DMS53 (cell line): ENCODE results near the gene HERC2.
A peak's percentile ranks its signal among the peaks of the same experiment; 100 is the strongest.

Experiments
- DNase-seq: peaks from one replicate; lab custom pipeline; 2025; lab: John Stamatoyannopoulos, UW

The HERC2 gene

GRCh38 chr15:28112962-28113361 lies 209.0 kb downstream of the HERC2 start:
- no peak for DNase-seq

GRCh38 chr15:28112101-28112760 lies 209.7 kb downstream of the HERC2 start:
- no peak for DNase-seq

- DNase-seq, result no peak
Measured at GRCh38 chr15:28111543-28111942, 210.4 kb downstream of the HERC2 start.

GRCh38 chr15:28110481-28110881 lies 211.5 kb downstream of the HERC2 start:
- DNase-seq, result no peak

GRCh38 chr15:28109626-28110455 lies 212.1 kb downstream of the HERC2 start:
- DNase-seq, result no peak

- peak; percentile 34 for DNase-seq
Measured at GRCh38 chr15:28107904-28108275, 214.1 kb downstream of the HERC2 start.

GRCh38 chr15:28107111-28107903 lies 214.7 kb downstream of the HERC2 start:
- peak; percentile 34 for DNase-seq

GRCh38 chr15:28106294-28107110 lies 215.5 kb downstream of the HERC2 start:
- peak; percentile 30 for DNase-seq

- DNase-seq, result no peak
Measured at GRCh38 chr15:28105793-28106192, 216.2 kb downstream of the HERC2 start.

GRCh38 chr15:28105224-28105791 lies 216.7 kb downstream of the HERC2 start:
- DNase-seq, result no peak

GRCh38 chr15:28104326-28104725 lies 217.7 kb downstream of the HERC2 start:
- no peak for DNase-seq

- no peak for DNase-seq
Measured at GRCh38 chr15:28103831-28104230, 218.1 kb downstream of the HERC2 start.

GRCh38 chr15:28101983-28102441 lies 220.0 kb downstream of the HERC2 start:
- DNase-seq, result no peak

GRCh38 chr15:28101201-28101600 lies 220.8 kb downstream of the HERC2 start:
- DNase-seq, result no peak

- DNase-seq, result no peak
Measured at GRCh38 chr15:28100516-28101195, 221.3 kb downstream of the HERC2 start.

- DNase-seq, result no peak
Measured at GRCh38 chr15:28099555-28100140, 222.3 kb downstream of the HERC2 start.

GRCh38 chr15:28098766-28099554 lies 223.0 kb downstream of the HERC2 start, which contains the start of gene OCA2:
Gene OCA2, minus strand, starts transcription at chr15:28099315. Its CDS starts 17,441 bp downstream, at chr15:28081874.
- DNase-seq, result peak; percentile 82

GRCh38 chr15:28098360-28098765 lies 223.6 kb downstream of the HERC2 start:
- peak; percentile 21 for DNase-seq

- no peak for DNase-seq
Measured at GRCh38 chr15:28097656-28098359, 224.2 kb downstream of the HERC2 start.
